GM21619 (cell line): ENCODE measurements around the gene SPEF2.

Source experiments
- ATAC-seq: cut with Tn5 transposase; IDR thresholded peaks from one replicate; pipeline ENCODE4 v1.9.1; 2021; ENCODE audit not compliant: unreplicated experiment

The SPEF2 gene

DNA sequence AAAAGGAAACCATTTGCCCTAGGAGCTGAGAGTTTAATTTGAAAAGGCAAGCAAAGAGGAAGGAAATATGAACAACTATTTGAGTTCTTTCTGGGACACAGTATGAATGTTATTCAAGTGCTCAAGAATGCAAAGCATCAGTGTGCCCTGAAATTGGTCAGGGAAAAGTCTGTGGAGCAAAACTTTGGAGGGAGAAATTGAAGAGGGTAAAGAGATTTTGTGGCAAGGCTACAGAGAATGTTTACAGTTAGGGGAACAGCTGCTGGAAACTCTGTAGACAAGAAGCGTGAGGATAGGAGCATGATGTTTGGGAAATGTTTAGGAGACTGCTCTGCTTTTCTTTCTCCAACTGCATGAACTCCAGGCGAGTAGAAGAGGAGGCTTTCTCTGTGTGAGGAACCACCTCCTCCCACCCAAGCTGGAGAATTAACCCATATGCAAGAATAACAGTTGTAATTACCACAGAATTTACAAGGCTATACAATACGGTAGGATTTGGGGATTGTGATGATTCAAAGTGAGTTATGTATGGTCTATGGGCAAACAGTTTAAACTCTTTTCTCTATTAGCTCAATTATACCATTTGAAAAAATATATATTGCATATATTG lies 163.6 kb downstream of the SPEF2 start:
- ATAC-seq: no peak

- no peak for ATAC-seq
These were observed 165.9 kb downstream of the SPEF2 start for GRCh38 chr5:35783551-35783950.

DNA sequence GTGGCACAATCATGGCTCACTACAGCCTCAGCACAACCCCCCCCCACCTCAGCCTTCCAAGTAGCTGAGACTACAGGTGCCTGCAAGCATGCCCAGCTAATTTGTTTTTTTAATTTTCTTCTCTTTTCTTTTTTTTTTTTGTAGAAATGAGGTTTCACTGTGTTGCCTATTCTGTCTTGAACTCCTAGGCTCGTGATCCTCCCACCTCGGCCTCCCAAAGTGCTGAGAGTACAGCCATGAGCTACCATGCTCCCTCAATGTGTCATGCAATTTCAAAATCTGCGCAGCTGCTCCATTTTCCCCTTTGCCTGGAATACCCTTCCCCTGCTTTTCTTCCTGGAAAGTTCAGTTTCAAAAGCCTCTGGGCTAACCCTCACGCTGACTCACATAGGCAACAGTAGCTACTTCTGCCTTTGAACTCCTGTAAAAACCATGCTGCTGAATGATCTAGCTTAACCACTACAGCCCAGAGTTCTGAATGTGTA lies 168.0 kb downstream of the SPEF2 start:
- ATAC-seq: no peak

GRCh38 chr5:35788724-35789123 lies 171.1 kb downstream of the SPEF2 start:
- ATAC-seq: no peak

DNA sequence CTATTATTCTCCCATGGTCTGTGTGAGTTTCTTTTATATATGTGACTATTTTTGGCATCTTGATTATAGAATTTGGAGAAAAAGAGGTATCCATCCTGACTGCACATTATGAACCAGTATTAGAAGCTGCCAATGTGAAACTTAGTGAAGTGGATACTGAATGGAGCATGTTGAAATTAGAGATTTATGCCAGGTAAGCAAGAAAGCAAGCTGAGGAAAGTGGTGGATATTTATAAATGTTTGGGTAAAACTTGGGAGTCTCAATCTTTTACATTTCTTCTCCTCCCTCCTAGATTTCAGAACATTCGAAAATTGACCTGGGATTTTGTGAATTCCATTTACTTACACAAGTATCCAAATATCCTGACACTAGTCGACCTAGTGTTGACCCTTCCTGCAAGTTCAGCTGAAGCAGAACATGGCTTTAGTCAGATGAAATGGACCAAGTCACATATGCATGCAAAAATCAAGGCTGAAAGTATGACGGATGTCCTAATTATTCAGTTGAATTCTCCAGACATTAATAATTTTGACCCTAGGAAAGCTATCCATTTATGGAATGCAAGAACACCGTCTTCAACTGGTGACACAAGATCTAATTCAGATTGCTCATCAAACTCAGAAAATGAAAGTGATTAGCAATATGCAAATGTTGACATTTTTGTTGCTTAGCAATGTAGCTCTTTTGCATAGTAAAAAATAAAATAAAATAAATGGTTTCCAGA lies 172.2 kb downstream of the SPEF2 start:
- ATAC-seq: no peak

DNA sequence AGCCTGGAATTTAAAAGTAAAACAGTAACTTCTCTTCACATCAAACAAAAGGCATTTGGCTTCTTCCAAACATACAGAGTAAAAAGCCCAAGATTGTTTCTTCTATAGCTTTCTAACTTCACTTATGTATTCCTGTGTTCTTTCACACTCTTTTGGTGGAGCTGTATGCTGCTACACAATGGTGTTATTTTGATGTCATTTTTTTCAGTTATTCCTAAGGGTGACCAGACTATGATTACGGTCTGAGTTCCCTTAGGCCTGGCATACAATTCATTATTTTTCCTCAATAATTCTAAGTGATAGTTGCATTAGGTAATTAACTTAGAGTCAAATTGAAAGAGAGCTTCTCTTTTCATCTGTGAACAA lies 172.8 kb downstream of the SPEF2 start:
- no peak for ATAC-seq

- no peak for ATAC-seq
These were observed 176.6 kb downstream of the SPEF2 start for GRCh38 chr5:35794328-35794619.

DNA sequence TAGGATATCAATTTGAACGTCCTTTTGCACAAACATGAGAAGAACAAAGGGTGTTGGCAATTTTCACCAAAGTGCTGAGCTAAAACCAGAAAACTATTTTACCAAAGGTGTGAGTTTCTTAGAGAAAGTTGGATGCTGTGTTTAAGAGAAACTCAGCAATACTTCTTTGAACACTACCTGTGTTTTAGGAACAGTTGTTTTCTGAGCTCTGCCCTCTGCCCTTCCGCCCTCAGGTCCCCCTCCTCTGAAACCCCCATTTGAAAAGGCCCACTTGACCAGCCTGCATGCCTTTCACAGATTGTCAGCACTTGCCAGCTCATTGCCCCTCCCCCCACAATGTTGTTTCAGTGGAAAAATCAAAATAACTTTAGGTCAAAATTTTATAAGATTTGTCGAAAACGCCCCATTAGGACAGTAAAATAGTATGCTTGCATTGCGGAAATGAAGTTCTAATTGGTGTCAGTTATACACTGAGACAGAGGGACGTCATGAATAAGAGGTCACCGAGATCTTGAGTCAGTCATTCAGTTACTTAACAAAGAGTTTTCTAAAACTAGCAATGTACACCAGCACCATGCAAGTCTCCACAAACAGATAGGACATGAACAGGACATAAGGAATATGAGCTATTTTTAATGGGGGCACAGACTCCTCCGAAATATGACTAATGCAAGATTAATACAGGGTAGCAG lies 177.2 kb downstream of the SPEF2 start:
- no peak for ATAC-seq

GRCh38 chr5:35799181-35799580 lies 181.5 kb downstream of the SPEF2 start:
- no peak for ATAC-seq

DNA sequence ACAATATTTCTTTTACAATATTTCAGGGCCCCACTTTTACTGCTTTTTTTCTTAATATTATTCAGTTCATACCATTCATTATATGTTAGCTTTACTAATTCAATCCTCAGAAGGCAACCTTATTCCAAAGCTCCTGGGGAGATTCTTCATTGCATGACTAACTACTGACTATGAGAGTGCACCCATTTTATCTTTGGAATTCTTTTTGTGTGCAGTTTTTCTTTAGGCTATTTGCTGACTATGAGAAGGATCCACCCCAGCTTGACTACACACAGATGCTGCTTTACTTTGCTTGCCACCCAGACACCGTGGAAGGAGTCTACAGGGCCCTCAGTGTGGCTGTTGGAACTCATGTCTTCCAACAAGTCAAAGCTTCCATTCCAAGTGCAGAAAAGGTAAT lies 182.1 kb downstream of the SPEF2 start:
- no peak for ATAC-seq

- ATAC-seq: no peak
These were observed 185.6 kb downstream of the SPEF2 start for GRCh38 chr5:35803191-35803651.

GRCh38 chr5:35804201-35804653 lies 186.6 kb downstream of the SPEF2 start:
- ATAC-seq: no peak

GRCh38 chr5:35804841-35805240 lies 187.2 kb downstream of the SPEF2 start:
- ATAC-seq: no peak

DNA sequence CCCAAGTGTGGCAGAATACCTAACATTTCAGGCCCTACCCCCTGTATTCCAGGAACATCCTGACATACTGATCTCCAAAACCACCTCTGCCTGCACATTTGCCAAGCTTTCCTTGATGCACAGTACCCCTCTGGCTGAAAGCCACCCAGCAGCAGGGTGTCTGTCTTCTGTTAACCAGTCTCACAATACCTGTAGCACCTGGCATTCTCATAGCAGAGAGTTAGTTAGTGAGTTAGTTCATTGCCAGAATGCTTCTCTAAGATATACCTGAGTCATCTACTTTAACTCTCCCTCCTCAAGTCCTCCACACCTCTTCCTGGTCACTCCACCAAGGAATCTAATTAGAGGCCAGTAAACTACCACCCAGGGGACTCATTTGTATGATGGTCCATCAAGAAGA lies 192.9 kb downstream of the SPEF2 start:
- ATAC-seq: no peak

DNA sequence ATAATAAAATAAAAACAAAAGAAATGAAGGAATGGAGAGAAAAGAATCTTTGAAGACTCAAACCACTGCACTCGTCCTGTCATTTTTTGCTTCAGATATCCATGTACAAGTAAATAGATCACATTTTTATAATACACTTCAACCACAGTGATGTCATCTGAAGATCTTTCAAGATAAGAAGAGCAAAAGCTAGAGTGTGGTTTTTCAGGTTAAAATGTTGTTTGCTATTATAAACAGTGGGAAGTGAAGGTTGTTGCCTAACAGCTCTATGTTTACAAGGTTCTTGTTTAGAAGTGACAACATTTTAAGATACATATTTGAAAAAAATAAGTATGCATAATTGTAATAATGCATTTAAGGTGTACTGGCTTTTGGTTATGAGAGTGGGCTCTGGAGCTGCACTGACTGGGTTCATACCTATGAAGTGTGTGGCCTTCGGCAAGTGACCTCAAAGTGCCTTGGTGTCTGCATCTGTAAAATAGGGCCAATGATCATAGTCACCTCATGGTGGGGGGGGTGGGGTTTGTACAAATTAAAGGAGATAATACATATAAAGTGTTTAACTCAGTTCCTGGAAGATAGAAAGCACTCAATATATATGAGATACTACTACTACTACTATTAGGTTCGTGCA lies 193.6 kb downstream of the SPEF2 start:
- no peak for ATAC-seq

DNA sequence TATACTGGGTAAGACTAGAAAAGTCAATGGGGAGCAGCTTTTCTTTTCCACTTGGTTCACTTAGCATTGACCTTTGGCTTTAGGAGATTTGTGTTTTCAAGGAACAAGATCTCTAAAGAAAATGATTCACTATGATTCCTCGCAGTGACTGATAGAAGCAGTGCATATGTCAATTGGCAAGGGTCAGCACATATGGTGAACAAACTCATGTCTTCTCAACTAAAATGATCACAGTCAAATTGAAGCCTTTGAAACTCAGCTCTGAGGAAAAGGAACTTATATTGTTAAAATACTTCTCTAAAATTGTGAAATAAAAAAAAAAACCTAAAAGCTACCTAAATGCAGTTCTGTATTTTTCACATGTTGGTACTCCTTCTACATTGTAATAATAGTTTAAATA lies 195.9 kb downstream of the SPEF2 start:
- ATAC-seq: no peak

DNA sequence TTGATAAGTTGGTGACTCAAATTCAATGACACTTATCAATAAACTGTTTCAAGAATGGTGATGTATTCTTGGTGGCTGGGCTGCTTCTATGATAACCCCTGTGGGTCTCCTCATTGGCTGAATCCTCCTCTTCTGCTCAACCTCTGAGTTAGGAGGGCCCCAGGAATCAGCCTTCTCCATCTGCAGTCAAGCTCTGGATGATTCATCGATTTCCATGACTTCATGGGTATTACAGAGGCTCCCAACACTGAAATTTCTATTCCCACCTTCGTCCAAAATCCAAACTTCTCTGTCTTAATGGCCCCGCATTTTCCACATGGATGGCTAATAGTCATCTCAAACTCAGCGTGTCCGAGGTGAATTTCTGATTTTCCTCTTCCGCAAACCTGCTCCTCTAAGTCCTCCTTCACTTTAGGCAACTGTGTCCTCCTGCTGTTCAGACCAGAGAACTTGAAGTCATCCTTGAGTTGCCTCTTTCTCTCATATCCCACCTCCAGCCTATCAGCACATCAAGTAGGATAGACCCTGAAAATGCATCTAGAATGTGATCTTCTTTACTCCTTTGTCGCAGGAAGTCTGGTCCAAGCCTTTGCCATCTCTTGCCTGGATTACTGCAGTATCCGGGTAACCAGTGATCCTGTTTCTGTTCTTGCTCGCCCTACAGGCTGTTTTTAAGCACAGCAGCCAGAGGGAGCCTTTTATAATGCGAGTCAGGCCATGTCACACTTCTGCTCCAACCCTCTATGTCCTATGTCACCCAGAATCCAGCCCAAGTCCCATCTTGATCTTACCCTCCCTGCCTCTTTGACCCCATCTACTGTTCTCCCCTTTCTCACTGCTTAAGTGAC lies 197.7 kb downstream of the SPEF2 start:
- no peak for ATAC-seq

- ATAC-seq: no peak
These were observed 199.3 kb downstream of the SPEF2 start for GRCh38 chr5:35816881-35817521.

GRCh38 chr5:35819026-35819425 lies 201.4 kb downstream of the SPEF2 start:
- no peak for ATAC-seq

DNA sequence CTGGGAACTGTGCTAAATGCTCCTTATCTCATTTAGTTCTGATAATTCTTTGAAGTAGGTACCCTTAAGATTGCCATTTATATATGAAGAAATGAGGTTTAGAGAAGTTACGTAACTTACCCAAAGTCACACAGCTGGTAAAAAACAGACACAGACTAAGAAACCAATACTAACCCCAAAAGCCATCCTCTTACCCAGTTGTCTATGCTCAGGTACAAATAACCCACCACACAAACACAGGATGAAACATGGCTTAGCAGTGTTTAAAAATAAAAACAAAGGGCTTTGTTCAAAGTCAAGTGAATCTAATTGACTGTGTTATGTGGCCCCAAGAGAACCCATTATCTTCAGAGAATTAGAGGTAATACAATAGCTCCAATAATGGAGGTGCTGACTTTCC lies 202.0 kb downstream of the SPEF2 start:
- no peak for ATAC-seq
